DMS79 (cell line): Measurements from ENCODE around the gene MRTFB.

ENCODE experiments used
- DNase-seq: peaks from one replicate; lab custom pipeline; 2025; lab: John Stamatoyannopoulos, UW

MRTFB gene

DNA sequence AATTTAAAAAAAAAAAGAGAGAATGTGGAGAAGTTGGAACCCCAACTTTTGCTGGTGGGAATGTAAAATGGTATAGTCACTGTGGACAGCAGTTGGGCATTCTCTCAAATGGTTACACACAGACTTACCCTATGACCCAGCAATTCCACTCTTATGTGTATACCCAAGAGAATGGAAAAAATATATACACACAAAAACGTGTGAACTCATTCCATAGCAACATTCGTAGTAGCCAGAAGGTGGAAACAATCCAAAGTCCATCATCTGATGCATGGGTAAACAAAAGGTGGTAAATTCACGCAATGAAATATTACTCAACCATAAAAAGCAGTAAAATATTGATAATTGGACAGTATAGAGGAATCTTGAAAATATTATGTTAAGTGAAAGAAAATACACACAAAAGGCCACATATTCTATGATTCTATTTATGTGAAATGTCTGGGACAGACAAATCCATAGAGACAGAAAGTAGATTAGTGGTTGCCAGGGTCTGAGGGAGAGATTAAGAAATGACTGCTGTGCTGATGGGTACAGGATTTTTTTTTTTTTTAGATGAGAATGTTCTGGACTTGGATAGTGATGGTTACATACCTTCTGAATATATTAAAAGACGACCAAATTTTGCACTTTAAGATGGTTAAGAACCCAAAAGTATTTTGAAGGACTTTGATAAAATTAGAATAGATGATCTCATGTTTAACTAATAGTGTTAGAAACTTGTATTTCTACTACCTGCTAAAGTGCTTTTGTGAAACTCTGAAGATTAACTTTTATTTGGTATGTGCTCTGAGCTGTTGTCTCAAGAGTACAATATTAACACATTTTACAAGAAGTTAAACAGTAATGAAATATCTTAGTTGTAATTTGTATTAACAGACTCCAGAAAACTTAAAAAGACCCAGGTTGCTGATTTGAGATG is 60.9 kb downstream of the MRTFB start:
- DNase-seq: no peak

DNA sequence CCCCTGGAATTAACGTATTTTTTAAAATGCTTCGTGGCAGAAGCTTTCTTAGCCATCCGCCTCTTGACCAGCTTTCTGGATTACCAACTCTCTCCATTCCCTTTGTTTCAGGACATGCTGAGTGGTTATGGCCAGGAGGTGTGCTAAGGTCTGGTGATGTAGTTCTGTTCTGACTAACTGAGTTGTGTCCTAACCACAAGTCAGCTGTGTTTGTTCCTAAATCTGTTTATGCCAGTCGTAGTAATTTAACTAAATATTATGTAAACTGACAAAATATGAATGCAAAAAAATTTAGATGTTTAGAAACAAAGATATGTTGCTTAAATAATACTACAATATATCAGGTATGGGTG is 61.6 kb downstream of the MRTFB start:
- no peak for DNase-seq

DNA sequence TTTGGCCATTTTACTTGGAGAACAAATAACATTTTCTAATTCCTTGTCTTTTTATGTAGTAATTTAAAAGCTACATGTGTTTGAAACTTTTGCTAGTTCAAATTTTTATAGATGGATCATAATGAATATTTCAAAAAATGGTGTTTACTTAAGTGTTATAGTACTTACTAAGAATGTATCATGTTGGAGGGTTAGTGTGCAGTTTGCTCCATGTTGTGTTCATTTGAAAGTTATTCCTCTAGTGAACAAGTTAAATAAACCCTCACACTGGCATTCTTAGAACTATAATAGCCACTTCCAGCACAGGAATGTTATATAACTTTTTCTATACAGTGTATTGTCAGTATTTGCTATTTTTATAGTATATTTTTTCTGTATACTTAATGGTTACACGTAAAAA is 62.8 kb downstream of the MRTFB start:
- no peak for DNase-seq

DNA sequence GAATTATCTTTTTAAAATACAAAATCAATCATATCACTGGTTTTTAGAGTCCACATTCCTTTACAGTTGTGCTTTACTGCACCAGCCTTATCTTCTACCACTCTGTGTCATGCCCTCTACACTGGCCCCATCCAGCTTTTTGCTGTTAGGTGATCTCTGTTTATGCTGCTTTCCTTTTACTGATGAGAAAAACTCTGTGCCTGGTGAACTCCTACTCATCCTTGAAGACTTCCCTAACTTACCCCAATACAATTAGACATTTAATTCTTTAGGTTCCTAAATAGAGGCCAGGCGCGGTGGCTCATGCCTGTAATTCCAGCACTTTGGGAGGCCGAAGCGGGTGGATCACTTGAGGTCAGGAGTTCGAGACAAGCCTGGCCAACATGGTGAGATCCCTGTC is 64.6 kb downstream of the MRTFB start:
- no peak for DNase-seq

DNA sequence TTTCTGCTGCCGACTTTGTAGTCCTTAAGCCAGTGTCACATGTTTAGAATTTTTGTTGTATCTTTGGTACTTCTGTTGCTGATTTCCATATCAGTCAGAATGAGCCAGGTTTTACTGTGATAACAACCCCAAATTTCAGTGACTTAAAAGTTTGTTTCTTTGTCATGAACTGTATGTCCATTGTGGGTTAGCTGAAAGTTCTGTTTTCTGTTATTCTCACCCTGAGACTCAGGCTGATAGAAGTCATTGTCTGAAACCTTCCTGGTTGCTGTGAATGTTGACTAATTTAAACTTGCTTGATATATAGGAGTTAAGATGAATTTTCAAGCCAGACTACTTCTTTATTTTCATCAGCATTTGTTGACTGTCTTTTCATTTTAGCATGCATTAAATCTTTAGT is 68.8 kb downstream of the MRTFB start:
- no peak for DNase-seq

DNA sequence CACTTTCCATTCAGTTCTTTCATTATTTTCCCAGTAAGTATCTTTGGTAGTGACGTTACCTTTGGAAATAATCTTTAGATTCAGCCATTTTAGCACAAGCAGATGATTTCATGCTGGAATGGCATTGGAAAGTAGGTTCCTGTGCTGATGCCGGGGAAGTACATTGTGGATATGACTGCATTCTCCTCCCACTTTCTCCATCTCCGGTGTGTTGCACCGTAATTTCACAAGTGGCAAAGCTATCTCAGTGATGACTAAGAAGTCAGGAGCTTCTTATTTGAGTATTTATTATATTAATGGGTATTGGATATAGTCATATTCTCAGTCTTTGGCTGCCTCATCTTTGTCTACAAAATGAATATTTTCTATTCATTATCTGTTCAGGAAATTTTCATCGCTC is 69.8 kb downstream of the MRTFB start:
- DNase-seq: no peak

DNA sequence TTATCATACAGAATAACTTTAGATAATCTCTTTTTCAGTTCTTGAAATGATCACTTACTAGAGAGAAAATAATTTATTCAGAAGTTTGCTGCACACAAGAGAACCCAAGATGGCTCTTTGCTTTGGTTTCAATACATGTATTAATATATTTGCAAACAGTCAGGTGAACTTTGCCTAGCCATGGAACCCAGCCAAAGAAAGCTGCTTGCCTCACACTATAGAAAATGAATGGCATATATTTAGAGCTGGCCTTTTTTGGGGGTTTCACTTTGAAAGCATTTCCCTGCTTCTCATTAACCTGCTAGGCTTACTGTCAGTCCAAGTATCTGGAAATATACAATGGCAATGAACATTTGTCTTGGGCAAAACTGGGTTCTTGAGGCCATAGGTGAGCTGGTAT is 75.3 kb downstream of the MRTFB start:
- no peak for DNase-seq

DNA sequence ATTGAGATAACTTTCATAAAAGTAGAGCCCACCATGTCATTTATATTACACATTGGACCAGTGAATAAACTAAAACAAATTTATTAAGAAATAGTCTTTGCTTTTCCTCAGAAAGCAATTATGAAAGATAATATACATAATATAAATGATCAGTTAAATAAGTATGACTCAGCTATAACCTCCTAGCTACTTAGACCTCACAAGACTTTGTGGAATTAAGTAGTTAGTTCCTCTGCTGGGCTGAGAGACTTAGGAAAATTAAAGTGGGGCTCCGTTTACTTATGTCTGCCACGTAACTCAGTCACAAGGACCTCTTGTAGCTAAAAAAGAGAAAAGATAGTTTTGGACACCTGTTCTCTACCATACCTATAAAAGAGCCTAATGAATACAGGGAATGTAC is 76.9 kb downstream of the MRTFB start:
- no peak for DNase-seq

DNA sequence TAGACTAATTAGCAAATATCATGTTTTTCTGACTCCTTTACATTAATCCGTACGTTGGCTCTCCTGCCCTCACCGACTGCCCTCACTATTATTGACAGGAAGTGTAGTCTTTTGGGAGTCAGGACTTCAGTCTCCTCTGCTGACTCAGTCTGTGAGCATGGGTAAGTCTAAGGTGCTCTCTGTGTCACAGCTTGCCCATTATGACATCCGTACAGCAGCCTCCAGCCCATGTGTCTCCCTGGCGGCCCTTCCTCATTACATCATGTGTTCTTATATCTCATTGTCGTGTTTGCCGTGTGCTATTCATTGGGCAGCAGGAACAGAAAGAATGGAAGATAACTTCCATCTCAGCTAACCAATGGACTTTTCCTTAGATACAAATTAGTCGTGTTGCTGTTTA is 77.5 kb downstream of the MRTFB start:
- no peak for DNase-seq

DNA sequence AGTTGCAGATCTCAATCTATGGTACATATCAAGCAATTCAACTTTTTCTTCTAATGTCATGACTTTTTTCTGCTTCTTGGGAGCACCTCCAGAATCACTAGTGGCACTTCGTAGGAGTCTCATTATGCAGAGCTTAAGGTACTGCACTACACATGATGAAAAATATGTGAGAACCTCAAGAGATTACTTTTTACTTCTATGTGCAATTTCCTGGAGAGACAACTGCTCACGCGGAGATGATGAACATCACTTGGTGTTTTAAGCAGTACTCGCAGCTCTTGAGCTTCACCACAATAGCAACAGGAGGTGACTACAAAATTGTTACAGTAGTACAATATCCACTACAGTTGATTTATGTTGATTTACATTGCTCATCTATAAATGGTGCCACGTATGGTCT is 79.7 kb downstream of the MRTFB start:
- DNase-seq: no peak

DNA sequence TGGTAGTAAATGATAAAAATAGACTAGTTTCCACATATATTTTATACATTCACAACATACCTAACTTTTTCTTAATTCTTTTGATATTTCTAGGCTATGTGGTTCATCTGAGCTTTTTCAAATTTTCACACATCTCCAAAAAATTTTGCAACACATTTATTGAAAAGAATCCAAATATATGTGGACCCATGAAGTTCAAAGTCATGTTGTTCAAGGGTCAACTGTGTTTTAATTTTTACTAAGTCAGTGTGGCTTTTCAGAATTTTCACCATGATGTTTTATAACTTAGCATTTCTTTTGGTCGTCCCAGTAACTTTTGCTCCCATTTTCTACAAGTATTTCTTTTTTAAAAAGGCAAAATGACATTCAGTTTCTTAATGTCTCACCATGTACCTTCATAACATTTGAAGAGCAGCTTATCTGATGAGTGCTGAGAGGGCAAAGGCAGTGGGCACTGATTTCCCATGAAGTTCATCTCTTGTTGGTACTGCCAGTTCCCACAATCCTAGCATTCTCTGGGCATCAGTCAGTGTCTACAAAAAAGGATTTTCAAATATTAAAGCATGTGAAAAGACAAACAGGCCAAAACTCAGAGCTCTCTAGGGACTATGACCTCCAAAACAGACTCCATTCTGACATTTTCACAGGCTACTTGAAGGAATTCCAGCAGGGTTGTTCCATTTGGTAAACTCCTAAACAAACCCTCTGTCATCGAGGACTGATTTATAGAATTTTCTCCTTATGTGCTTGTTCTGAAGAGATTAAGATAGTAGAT is 80.3 kb downstream of the MRTFB start:
- DNase-seq: no peak

DNA sequence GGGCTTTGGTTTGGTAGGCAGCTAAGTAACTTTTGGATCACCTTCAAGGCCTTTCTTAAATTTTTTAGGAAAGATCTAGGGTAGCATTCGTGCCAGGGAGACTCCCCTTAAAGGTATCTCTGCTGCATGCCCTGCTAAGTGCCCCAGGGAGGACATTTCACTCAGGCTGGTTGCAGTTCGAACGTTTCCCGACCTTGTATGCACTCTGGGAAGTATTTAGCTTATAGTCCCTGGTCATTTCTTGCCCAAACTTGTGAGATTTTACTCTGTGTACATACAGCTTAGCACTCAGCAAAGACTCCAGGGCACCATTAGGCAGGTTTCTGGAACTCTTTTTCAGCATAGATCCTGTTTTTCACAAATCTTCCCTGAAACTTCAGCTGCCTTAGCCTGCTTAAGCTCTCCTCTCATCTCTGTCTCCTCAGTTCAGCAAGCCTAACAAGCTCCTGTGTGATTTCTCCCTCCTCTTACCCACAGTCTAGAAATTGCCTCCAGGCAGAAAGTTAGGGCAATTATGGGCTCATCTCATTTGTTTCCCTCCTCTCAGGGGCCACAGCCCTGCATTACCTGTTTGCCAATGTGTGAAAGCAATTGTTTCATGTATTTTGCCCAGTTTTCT is 84.6 kb downstream of the MRTFB start:
- no peak for DNase-seq

DNA sequence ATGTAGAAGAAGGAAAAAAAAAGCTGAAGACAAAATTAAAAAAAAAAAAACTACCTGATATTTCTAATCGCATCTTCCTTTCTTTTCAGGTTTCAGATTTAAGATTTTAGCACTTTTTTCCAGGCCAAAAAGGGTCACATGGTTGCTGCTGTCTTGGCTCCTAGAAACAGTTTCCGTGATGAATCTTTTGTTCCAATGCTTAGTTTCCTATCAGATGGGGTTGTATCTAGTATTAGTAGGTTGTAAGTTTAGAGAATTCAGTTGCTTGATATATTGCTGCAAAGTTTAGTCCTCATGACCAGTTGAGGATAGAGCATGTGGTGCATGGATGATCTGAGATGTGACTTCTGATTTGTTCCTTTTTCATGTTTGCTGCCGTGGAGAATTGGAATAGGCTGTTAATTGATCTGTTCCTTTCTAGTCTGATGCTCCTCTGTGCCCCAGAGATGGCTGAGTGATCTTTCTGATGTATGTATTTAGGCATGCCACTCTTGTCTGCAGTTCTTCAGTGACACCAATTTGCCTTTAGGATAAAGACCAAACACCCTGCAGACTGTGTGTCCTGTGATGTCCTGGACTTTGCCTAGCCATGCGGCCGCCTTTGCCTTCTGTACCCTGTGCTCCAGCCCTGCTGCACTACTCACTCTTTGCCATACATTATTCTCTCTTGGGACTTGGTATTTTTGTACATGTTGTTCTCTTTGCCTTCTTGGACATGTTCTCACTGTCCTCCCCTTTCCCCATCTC is 94.0 kb downstream of the MRTFB start:
- no peak for DNase-seq

DNA sequence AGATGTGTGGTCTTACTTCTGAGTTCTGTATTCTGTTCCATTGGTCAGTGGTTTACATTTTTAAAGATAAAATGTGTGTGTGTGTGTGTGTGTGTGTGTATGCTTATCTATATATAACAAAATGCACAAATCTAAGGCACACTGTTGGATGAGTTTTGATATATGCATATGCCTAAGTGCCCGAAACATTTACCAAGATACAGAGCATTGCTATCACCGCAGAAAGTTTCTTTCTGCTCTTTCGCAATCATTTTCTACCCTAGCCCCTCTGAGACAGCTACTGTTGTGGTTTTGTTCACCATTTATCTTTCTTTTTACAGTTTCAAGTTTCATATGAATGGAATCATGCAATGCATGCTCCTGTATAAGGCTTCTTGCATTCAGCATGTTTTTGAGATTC is 97.0 kb downstream of the MRTFB start:
- DNase-seq: no peak

DNA sequence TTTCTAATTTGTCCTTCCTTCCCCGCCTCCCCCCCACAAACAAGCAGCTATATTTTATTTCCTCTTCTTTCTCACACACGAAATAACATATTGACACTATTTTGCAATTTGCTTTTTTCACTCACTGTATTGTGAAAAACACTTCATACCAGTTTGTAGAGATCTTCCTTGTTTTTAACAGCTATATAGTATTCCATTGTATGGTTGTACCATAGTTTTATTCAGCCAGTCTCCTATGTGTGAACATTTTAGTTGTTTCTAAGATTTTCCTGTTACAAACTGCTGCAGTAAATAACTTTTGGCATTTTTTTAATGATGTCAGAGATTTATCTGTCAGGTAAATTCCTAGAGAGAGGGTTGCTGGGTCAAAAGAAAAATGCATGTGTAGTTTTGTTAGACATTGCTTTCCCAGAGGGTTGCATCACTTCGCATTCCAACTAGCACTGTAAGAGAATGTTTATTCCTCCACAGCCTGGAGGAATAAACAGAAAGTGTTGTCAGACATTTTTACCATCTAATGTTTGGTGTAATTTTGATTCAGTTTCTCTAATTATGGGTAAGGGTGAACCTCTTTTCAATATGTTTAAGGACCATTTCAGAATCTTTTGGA is 101.2 kb downstream of the MRTFB start:
- DNase-seq: no peak

DNA sequence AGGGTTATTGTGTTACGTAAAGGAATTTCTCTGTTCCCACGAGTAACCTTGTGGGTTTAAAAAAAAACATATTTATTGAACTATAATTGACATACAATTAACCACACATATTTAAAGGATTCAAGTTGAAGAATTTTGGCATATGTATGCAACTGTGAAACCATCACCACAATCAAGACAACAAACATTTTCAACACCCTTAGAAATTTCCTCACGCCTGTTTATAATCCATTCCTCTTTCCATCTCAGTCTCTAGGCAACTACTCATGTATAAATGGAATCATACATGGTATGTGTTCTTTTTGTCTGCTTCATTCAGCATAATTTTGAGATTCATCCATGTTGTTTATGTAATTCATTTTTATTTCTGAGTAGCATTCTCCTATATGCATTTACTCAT is 104.0 kb downstream of the MRTFB start:
- no peak for DNase-seq

DNA sequence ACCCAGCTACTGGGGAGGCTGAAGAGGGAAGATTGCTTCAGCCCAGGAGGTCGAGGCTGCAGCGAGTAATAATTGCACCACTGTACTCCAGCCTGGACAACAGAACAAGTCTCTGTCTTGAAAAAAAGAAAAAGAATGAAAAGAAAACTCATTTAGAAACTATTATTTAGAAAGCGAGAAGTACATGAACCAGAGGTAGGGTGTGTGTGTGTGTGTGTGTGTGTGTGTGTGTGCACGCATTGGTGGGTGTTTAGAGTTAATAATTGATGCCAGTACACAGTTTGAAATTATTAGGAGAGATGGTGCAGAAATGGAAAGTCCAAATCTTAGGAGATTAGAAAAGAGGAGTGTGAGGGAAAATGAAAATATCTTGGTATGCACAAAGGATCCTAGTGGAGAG is 106.6 kb downstream of the MRTFB start:
- DNase-seq: no peak

DNA sequence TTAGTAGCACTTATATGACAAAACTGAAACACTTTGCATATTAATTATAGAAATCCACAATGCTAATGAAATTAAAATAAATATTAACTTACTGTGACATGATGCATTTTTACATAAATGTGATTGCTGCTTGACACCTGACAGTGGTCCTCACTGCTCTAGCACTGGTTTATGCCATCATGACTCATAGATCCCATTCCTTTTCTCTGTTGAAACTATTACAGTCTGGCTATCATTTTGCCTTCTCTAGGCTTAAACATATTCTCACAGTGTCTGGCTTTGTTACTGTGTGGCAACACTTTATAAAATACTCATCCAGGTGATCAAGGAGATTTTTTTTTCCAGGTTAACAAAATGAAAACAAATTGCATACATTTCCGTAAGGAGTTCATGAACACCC is 108.0 kb downstream of the MRTFB start:
- no peak for DNase-seq

DNA sequence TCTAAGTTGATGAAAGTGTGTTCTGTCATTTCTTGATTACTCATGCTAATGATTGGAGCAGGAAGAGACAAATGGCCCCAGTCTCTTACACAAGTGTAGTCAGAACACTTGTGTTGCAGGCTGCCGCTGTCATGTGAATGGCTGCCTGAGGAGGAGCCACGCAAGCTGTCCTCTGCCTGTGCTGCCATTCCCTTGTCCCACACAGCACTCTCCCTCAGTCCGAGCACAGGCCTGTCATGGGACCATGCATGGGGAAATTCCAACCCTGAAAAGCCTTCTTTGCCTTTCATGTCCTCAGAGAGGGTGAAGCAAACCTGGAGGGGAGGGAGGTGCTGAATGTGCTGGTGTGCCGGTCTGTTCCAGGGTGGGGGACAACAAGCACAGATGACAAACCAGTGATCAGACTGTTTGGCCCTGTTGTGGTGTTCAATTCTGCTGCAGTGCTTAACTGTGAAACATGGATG is 109.4 kb downstream of the MRTFB start:
- no peak for DNase-seq

DNA sequence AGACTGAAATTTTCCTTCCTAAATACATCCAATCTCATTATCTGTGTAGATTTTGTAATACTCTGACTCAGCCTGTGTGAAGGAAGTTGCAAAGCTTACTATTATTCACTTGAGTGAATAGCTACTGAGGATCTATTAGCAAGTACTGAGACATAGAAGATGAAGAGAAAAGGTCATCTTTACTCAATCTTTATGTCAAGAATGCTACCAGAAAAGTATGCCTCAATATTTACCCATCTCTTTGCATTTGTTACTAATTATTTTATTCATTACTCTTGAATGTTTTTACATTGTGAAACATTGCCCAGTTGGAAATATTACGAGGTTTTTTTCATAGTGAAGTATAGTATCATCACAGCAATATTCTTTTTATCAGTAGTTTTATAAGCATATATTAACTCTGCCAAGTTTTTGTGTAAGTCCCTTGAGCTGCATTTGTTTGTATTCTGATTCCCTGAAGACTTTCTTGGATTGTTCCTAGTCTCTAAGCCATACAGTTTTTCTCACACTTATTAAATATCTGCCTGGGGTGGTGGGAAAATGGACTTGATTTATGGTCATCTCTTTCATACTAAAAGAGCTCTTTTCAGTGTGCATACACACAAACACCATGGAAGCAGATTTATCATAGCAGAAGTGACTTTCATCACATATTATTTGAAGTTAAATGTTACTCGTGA is 110.4 kb downstream of the MRTFB start:
- DNase-seq: no peak

DNA sequence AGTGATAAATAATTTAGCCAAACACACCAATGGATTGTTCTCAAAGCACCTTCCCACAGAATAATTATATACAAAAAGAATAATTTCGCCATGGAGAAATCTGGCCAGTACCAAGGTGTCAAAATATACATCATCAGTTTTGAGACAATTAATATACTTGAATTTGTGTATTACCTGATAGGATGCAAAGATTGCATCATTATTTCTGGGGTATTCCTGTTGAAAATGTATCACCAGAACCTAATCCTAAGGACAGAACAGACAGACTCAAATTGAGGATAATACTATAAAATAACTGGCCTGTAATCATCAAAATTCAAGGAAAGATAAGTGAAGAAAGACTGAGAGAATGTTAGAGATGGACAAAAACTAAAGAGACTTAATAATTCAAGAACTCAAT is 111.9 kb downstream of the MRTFB start:
- no peak for DNase-seq
